ENCODE data around the gene ADARB2. TPM values are rescaled to one million over a fixed set of nuclear protein-coding genes. Genes with fewer than 3 reads are reported as not detected.

The ADARB2 gene
- total and polyA plus RNA-seq, 2 experiments from 2014 or later, result 2.0 to 5.0 TPM

DNA sequence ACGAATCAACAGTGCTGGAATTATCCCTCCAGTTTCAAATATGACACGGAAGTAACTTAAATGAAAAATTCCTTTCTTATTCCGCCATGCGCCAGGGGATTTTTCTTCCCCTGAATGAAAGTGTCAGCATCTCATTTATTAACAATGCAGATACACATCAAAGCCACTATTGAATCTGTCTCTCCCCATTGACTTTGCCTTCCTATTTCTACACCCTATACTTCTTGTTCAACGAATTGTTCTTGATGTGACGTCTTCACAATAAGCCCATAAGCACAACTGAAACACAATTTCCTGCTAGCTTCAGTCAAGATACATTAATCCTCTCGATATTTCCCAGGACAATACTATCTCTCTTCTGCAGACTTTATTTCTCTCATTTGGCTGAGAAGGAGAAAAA, 253.5 kb downstream of the ADARB2 start:
- Histone ChIP-seq H3K27ac (ENCODE audit: low read depth) (no peak overlapping the region), H3K27me3 (ENCODE audit: insufficient read depth) (no peaks in the 10 kb centered on the region), H2AFZ (no peak overlapping the region), H3K4me2 (peak overlapping the region; percentile 20; the same call in 1 of the 2 replicates), H3K4me3 (no peak overlapping the region), H3K36me3 (ENCODE audit: insufficient read depth) (no peaks in the 10 kb centered on the region), H3K79me2 (replicated peaks; ENCODE audit: insufficient read depth) (no peaks in the 10 kb centered on the region), H3K9me2 (ENCODE audit: insufficient read depth) (peaks cover 7% of the 10 kb centered on the region; the same call in 1 of the 2 replicates), H3K4me1 (ENCODE audit: insufficient read depth) (peaks cover 15% of the 10 kb centered on the region), H3F3A (replicated peaks; ENCODE audit: low read depth) (no peaks in the 10 kb centered on the region), H4K20me1 (replicated peaks; ENCODE audit: insufficient read depth) (no peaks in the 10 kb centered on the region)
- Mint-ChIP-seq H3K27ac (no peak overlapping the region), H3K27me3 (ENCODE audit: insufficient read depth, low read depth, poor library complexity) (peaks cover 4% of the 10 kb centered on the region), H3K4me3 (no peak overlapping the region), H3K4me1 (peaks cover 25% of the 10 kb centered on the region), H3K9me3 (peaks cover 7% of the 10 kb centered on the region; the same call in 2 of the 3 replicates), H3K36me3 (ENCODE audit: low read depth) (no peaks in the 10 kb centered on the region; the same call in 2 of the 3 replicates)
- TF ChIP-seq POLR2AphosphoS5 (IDR thresholded peaks at IDR 0.05; ENCODE audit: low read depth) (no peak), EZH2phosphoT487 (IDR thresholded peaks at IDR 0.05; ENCODE audit: unreplicated experiment) (no peak), NANOG (IDR thresholded peaks at IDR 0.05; ENCODE audit: borderline replicate concordance) (no peak), CREB1 (CRISPR knock-in tag; IDR thresholded peaks at IDR 0.05; ENCODE audit: low read depth) (no peak)
- no peak for DNase-seq (ENCODE audit: low spot score)
- ATAC-seq, result no peak

DNA sequence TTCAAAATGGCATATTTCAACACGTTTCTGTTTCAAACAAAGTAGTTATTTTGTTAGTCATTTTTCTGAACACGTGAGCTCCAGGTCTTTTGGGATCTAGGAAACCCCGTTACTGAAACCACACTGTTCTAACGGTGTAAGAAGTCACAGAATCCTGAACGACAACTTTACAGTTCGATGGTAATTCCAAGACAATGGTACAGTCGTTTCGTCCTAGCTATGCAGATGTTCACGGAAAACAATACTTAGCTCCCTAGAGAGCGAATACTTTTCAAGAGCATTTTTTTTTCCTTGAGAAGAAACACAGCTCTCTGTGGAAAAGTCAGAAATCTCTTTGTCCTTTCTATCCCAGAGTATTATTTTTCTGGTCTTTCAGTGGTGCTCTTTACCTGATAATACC, 254.1 kb downstream of the ADARB2 start:
- peaks cover 13% of the 10 kb centered on the region for H3K9me3 Mint-ChIP-seq
- TF ChIP-seq, protein P1, sequence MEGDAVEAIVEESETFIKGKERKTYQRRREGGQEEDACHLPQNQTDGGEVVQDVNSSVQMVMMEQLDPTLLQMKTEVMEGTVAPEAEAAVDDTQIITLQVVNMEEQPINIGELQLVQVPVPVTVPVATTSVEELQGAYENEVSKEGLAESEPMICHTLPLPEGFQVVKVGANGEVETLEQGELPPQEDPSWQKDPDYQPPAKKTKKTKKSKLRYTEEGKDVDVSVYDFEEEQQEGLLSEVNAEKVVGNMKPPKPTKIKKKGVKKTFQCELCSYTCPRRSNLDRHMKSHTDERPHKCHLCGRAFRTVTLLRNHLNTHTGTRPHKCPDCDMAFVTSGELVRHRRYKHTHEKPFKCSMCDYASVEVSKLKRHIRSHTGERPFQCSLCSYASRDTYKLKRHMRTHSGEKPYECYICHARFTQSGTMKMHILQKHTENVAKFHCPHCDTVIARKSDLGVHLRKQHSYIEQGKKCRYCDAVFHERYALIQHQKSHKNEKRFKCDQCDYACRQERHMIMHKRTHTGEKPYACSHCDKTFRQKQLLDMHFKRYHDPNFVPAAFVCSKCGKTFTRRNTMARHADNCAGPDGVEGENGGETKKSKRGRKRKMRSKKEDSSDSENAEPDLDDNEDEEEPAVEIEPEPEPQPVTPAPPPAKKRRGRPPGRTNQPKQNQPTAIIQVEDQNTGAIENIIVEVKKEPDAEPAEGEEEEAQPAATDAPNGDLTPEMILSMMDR (conservative IDR thresholded peaks at IDR 0.05; ENCODE audit: low read depth in 2 of 2), result no peak
- no peak for TF ChIP-seq JUNB (IDR thresholded peaks at IDR 0.05; ENCODE audit: unreplicated experiment)
- no peak for TF ChIP-seq CREB1 (CRISPR knock-in tag; IDR thresholded peaks at IDR 0.05; ENCODE audit: low read depth)
- ATAC-seq, result 0 out of 3 replicates have a peak, but pooled peaks have one; percentile 34

DNA sequence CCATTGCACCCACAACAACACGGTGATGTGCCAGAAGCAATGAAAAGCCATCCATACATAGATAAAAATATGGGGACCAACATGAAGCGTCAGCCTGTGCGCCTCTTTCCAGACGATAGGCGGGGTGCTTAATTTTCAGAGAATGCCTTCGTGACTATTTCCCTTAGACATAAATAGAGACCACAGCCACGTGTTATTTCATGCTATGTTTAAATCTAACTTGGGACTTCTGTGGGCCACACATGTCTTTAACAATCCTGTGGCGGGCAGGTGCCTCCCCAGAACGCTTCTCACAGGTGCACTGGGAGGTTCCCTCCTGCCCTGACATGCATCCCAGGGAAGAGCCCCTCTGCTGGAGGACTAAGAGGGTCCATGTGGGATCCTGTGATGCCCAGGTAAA, 259.7 kb downstream of the ADARB2 start:
- H3K27ac Mint-ChIP-seq, result no peak overlapping the region
- ATAC-seq, result no peak
- H3K27me3 ChIP-seq (ENCODE audit: insufficient read depth), result no peaks in the 10 kb centered on the region
- H4K20me1 ChIP-seq (replicated peaks; ENCODE audit: insufficient read depth), result no peaks in the 10 kb centered on the region
- H3K4me2 ChIP-seq, result no peak overlapping the region
- no peaks in the 10 kb centered on the region for H3K36me3 ChIP-seq (ENCODE audit: insufficient read depth)
- no peaks in the 10 kb centered on the region for H3K79me2 ChIP-seq (replicated peaks; ENCODE audit: insufficient read depth)
- peaks cover 7% of the 10 kb centered on the region; the same call in 1 of the 2 replicates for H3K9me2 ChIP-seq (ENCODE audit: insufficient read depth)
- H3K4me3 ChIP-seq, result no peak overlapping the region
- no peak overlapping the region for H2AFZ ChIP-seq
- peaks cover 7% of the 10 kb centered on the region for H3K27me3 Mint-ChIP-seq (ENCODE audit: insufficient read depth, low read depth, poor library complexity)
- no peak for DNase-seq (ENCODE audit: low spot score)
- peaks cover 31% of the 10 kb centered on the region for H3K9me3 Mint-ChIP-seq
- H3K4me1 ChIP-seq (ENCODE audit: insufficient read depth), result peaks cover 12% of the 10 kb centered on the region
- peaks cover 18% of the 10 kb centered on the region for H3K36me3 Mint-ChIP-seq (ENCODE audit: low read depth)
- no peak overlapping the region for H3K4me3 Mint-ChIP-seq
- no peaks in the 10 kb centered on the region for H3F3A ChIP-seq (replicated peaks; ENCODE audit: low read depth)
- no peak overlapping the region for H3K27ac ChIP-seq (ENCODE audit: low read depth)
- H3K4me1 Mint-ChIP-seq, result peaks cover 25% of the 10 kb centered on the region
- TF ChIP-seq ZNF114 (CRISPR knock-in tag; IDR thresholded peaks at IDR 0.05) (no peak), JUNB (IDR thresholded peaks at IDR 0.05; ENCODE audit: unreplicated experiment) (no peak), CREB1 (CRISPR knock-in tag; IDR thresholded peaks at IDR 0.05; ENCODE audit: low read depth) (no peak), EZH2phosphoT487 (IDR thresholded peaks at IDR 0.05; ENCODE audit: unreplicated experiment) (no peak), ZNF331 (CRISPR knock-in tag; IDR thresholded peaks at IDR 0.05; ENCODE audit: low read depth) (no peak), STAT1 (IDR thresholded peaks at IDR 0.05; ENCODE audit: unreplicated experiment) (no peak), EZH2 (IDR thresholded peaks at IDR 0.05; ENCODE audit: low read depth, unreplicated experiment) (no peak), POLR2AphosphoS5 (IDR thresholded peaks at IDR 0.05; ENCODE audit: low read depth) (no peak), NANOG (IDR thresholded peaks at IDR 0.05; ENCODE audit: borderline replicate concordance) (no peak)
- TF ChIP-seq, protein P1 (conservative IDR thresholded peaks at IDR 0.05; ENCODE audit: low read depth in 2 of 2), result no peak
- TF ChIP-seq, protein P2, sequence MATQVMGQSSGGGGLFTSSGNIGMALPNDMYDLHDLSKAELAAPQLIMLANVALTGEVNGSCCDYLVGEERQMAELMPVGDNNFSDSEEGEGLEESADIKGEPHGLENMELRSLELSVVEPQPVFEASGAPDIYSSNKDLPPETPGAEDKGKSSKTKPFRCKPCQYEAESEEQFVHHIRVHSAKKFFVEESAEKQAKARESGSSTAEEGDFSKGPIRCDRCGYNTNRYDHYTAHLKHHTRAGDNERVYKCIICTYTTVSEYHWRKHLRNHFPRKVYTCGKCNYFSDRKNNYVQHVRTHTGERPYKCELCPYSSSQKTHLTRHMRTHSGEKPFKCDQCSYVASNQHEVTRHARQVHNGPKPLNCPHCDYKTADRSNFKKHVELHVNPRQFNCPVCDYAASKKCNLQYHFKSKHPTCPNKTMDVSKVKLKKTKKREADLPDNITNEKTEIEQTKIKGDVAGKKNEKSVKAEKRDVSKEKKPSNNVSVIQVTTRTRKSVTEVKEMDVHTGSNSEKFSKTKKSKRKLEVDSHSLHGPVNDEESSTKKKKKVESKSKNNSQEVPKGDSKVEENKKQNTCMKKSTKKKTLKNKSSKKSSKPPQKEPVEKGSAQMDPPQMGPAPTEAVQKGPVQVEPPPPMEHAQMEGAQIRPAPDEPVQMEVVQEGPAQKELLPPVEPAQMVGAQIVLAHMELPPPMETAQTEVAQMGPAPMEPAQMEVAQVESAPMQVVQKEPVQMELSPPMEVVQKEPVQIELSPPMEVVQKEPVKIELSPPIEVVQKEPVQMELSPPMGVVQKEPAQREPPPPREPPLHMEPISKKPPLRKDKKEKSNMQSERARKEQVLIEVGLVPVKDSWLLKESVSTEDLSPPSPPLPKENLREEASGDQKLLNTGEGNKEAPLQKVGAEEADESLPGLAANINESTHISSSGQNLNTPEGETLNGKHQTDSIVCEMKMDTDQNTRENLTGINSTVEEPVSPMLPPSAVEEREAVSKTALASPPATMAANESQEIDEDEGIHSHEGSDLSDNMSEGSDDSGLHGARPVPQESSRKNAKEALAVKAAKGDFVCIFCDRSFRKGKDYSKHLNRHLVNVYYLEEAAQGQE (IDR thresholded peaks at IDR 0.05; ENCODE audit: unreplicated experiment), result no peak

More for the DNA sequence above, 254.1 kb downstream of the ADARB2 start:
- H3K4me3 ChIP-seq, result no peak overlapping the region
- H3K4me2 ChIP-seq, result peak overlapping the region; percentile 20; the same call in 1 of the 2 replicates
- H3K4me1 ChIP-seq (ENCODE audit: insufficient read depth), result peaks cover 15% of the 10 kb centered on the region
- H3K27ac Mint-ChIP-seq, result no peak overlapping the region
- H3K4me1 Mint-ChIP-seq, result peaks cover 25% of the 10 kb centered on the region
- no peaks in the 10 kb centered on the region for H3F3A ChIP-seq (replicated peaks; ENCODE audit: low read depth)
- H3K4me3 Mint-ChIP-seq, result no peak overlapping the region
- no peaks in the 10 kb centered on the region for H3K27me3 ChIP-seq (ENCODE audit: insufficient read depth)
- H3K36me3 ChIP-seq (ENCODE audit: insufficient read depth), result no peaks in the 10 kb centered on the region
- H3K79me2 ChIP-seq (replicated peaks; ENCODE audit: insufficient read depth), result no peaks in the 10 kb centered on the region
- H3K9me2 ChIP-seq (ENCODE audit: insufficient read depth), result peaks cover 7% of the 10 kb centered on the region; the same call in 1 of the 2 replicates
- H3K27ac ChIP-seq (ENCODE audit: low read depth), result no peak overlapping the region
- H3K36me3 Mint-ChIP-seq (ENCODE audit: low read depth), result peaks cover 5% of the 10 kb centered on the region
- H2AFZ ChIP-seq, result no peak overlapping the region
- H3K27me3 Mint-ChIP-seq (ENCODE audit: insufficient read depth, low read depth, poor library complexity), result peaks cover 4% of the 10 kb centered on the region
- H4K20me1 ChIP-seq (replicated peaks; ENCODE audit: insufficient read depth), result no peaks in the 10 kb centered on the region
- no peak for DNase-seq (ENCODE audit: low spot score)
